Endothelial cell of umbilical vein (primary cell): ENCODE results near the gene AK4. TPM values are rescaled to one million over a fixed set of nuclear protein-coding genes. Genes with fewer than 3 reads are reported as not detected.

Experiments used
- BruUV-seq: library from RNA; stranded (reverse); fragments of 400-500 nt; replicated peaks from 2 replicates; lab custom pipeline; 2021; lab: Mats Ljungman, UMichigan
- CTCF ChIA-PET: fragments of 300-600, 350-600 bp; sonication (Branson Sonifier 250); formaldehyde crosslinking; loops from one replicate; lab custom pipeline; 2021; ENCODE audit warnings: antibody characterized with exemption, inconsistent platforms; lab: Charles Lee
- POLR2A ChIA-PET: fragments of 300-600, 350-600 bp; sonication (Branson Sonifier 250); formaldehyde crosslinking; loops from one replicate; lab custom pipeline; 2021; ENCODE audit warnings: antibody characterized with exemption, inconsistent platforms; lab: Charles Lee
- DNase-seq: peaks from one replicate; pipeline ENCODE4 v3.0.0-alpha.2; 2011; ENCODE audit warnings: low read depth, low spot score
- FAIRE-seq: peaks from 2 replicates; lab custom pipeline; 2011; peaks lifted over from hg19 to GRCh38; lab: Jason Lieb, UNC
- H2AFZ ChIP-seq: 2 replicates; pipeline ENCODE4 v1.6.0; 2012; ENCODE audit warnings: low read depth, low read length, control low read depth, inconsistent platforms
- H3K27ac ChIP-seq: 2 replicates; pipeline ENCODE4 v1.5.1; 2011; ENCODE audit warnings: low read depth, mild to moderate bottlenecking, control low read depth, low read length, moderate library complexity; ENCODE audit not compliant: insufficient read depth
- H3K27me3 ChIP-seq, 2 experiments: 2 replicates each; pipeline versions ENCODE4 v1.6.0 to v1.6.1; 2011; ENCODE audit warnings: low read length in 2 of 2, mixed read lengths in 1 of 2; ENCODE audit not compliant: control insufficient read depth in 2 of 2, insufficient read depth in 2 of 2
- H3K36me3 ChIP-seq, 2 experiments: 2 replicates in 1 of 2; 3 replicates in 1 of 2; pipeline ENCODE4 v1.5.1; 2011; ENCODE audit warnings: low read length in 2 of 2, mild to moderate bottlenecking in 1 of 2, moderate library complexity in 1 of 2; ENCODE audit not compliant: control insufficient read depth in 2 of 2, insufficient read depth in 2 of 2; ENCODE audit errors: extremely low read depth in 1 of 2
- H3K4me1 ChIP-seq: 3 replicates; pipeline ENCODE4 v1.5.1; 2011; ENCODE audit warnings: mild to moderate bottlenecking, low read length; ENCODE audit not compliant: control insufficient read depth, insufficient read depth; ENCODE audit errors: extremely low read depth
- H3K4me2 ChIP-seq: 2 replicates; pipeline ENCODE4 v1.6.1; 2011; ENCODE audit warnings: low read length, control low read depth, mixed read lengths; ENCODE audit not compliant: insufficient read depth
- H3K4me3 ChIP-seq, 3 experiments: fragments of 200-600 bp in 1 of 3; sonication (generic), shearing (Covaris generic) in 1 of 3; replicated peaks in 1 of 3; 2 replicates each; pipeline ENCODE4 v1.5.1; 2011 to 2016; ENCODE audit warnings: control low read depth in 3 of 3, low read length in 3 of 3, mild to moderate bottlenecking in 2 of 3, inconsistent platforms in 1 of 3, low read depth in 1 of 3, moderate library complexity in 1 of 3; ENCODE audit not compliant: insufficient read depth in 1 of 3
- H3K79me2 ChIP-seq: 2 replicates; pipeline ENCODE4 v1.6.0; 2012; ENCODE audit warnings: low read length, inconsistent platforms; ENCODE audit not compliant: control insufficient read depth, insufficient read depth
- H3K9ac ChIP-seq: replicated peaks from 2 replicates; pipeline ENCODE3; 2011; ENCODE audit warnings: low read length, control low read depth; ENCODE audit not compliant: insufficient read depth; ENCODE audit errors: extremely low read depth
- H3K9me1 ChIP-seq: replicated peaks from 3 replicates; pipeline ENCODE4 v1.6.0; 2011; ENCODE audit warnings: mild to moderate bottlenecking, low read length; ENCODE audit not compliant: control insufficient read depth, insufficient read depth; ENCODE audit errors: extremely low read depth
- H3K9me3 ChIP-seq: replicated peaks from 2 replicates; pipeline ENCODE4 v1.5.1; 2012; ENCODE audit warnings: low read length, inconsistent platforms; ENCODE audit not compliant: control insufficient read depth, insufficient read depth
- H4K20me1 ChIP-seq: replicated peaks from 2 replicates; pipeline ENCODE3; 2011; ENCODE audit warnings: mild to moderate bottlenecking, low read length; ENCODE audit not compliant: control insufficient read depth, insufficient read depth; ENCODE audit errors: extremely low read depth
- EZH2 ChIP-seq: IDR thresholded peaks from 2 replicates; pipeline ENCODE4 v1.6.1; 2012; ENCODE audit warnings: borderline replicate concordance, low read depth, mild to moderate bottlenecking, moderate library complexity, low read length, inconsistent platforms; ENCODE audit not compliant: severe bottlenecking
- FOS ChIP-seq: IDR thresholded peaks from 2 replicates; pipeline ENCODE4 v1.6.1; 2011; ENCODE audit warnings: mild to moderate bottlenecking, low read length, moderate library complexity, borderline replicate concordance; ENCODE audit not compliant: insufficient read depth
- GATA2 ChIP-seq: IDR thresholded peaks from 2 replicates; pipeline ENCODE4 v1.7.0; 2011; ENCODE audit warnings: low read depth, mild to moderate bottlenecking, moderate library complexity, mixed read lengths, low read length; ENCODE audit not compliant: insufficient read length, insufficient read depth
- JUN ChIP-seq: IDR thresholded peaks from 2 replicates; pipeline ENCODE4 v1.6.1; 2011; ENCODE audit warnings: borderline replicate concordance, low read depth; ENCODE audit not compliant: insufficient read length, insufficient read depth
- MYC ChIP-seq: IDR thresholded peaks from one replicate; pipeline ENCODE4 v1.6.1; 2011; ENCODE audit warnings: mild to moderate bottlenecking, low read depth, low read length
- POLR2A ChIP-seq: IDR thresholded peaks from 2 replicates; pipeline ENCODE4 v1.6.1; 2012; ENCODE audit warnings: low read depth, mild to moderate bottlenecking, control low read depth, low read length
- POLR2AphosphoS5 ChIP-seq: IDR thresholded peaks from 2 replicates; pipeline ENCODE4 v1.6.1; 2012; ENCODE audit warnings: low read depth, mild to moderate bottlenecking, control low read depth, low read length, moderate library complexity; ENCODE audit not compliant: insufficient read depth
- dilution Hi-C: fragments of 300-500 bp; cut with MboI; formaldehyde crosslinking; loops from one replicate; pipeline ENCODE4 v1.15.0; 2019; ENCODE audit warnings: low sequenced_read_pairs; ENCODE audit not compliant: extremely low pct_ligation_motif_present
- intact Hi-C: fragments of 100-400 bp; cut with micrococcal nuclease; formaldehyde crosslinking; loops from one replicate; pipeline ENCODE4 v1.10.0; 2022
- polyA plus RNA-seq, 4 experiments: library from polyadenylated mRNA; depleted of rRNA in 3 of 4; stranded (reverse) in 3 of 4; unstranded in 1 of 4; fragments of >200 nt; gene quantifications; 2 replicates each; pipeline versions ENCODE4 v1.2.1 to v1.2.3, GENCODE V29; 2011 to 2012; ENCODE audit warnings: missing spikeins in 1 of 4
- total RNA-seq: library from RNA; stranded (reverse); gene quantifications from 2 replicates; pipeline ENCODE4 v1.2.3, GENCODE V29; 2021
- TF ChIP-seq, protein P1 (sequence below): IDR thresholded peaks from 2 replicates; pipeline ENCODE4 v1.6.1; 2011; ENCODE audit not compliant: insufficient read depth, insufficient read length
- TF ChIP-seq, protein P2 (sequence below), 2 donors: IDR thresholded peaks; 1 replicate in 1 of 2; 2 replicates in 1 of 2; pipeline ENCODE4 v1.5.1; 2011; ENCODE audit warnings: low read length in 2 of 2, mild to moderate bottlenecking in 2 of 2, moderate library complexity in 2 of 2, control low read depth in 1 of 2, inconsistent platforms in 1 of 2, low read depth in 1 of 2; ENCODE audit not compliant: insufficient read depth in 1 of 2; ENCODE audit errors: extremely low read depth in 1 of 2

AK4 gene
- total and polyA plus RNA-seq, 2 donors (not counting 3 experiments of a cell fraction or from before 2014, with no cell fraction given) = 2.2 to 5.6 TPM

DNA sequence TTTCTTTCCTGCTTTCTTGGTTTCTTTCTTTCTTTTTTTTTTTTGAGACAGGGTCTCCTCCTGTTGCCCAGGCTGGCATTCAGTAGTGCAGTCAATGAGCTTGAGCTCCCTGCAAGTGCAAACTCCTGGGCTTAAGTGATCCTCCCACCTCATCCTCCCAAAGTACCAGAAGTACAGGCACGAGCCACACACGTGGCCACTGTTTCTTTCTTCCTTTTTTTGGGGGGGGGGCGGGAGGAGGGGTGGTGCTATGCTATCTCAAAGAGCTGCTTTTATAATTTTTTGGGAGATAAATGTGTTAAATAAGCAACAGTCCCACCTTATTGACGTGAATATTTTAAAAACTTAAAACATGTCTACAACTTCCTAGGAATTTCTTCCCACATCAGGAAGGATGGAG lies 42.2 kb downstream of the AK4 start:
- H3K36me3 ChIP-seq = no peaks in the 10 kb centered on the region
- intact Hi-C loops = no loop called here
- H2AFZ ChIP-seq = no peak overlapping the region
- BruUV-seq = no TSS peak
- dilution Hi-C loops = no loop called here
- no peak overlapping the region for H3K4me2 ChIP-seq
- no peaks in the 10 kb centered on the region for H4K20me1 ChIP-seq
- H3K27me3 ChIP-seq = no peaks in the 10 kb centered on the region
- CTCF ChIA-PET = interaction anchor here (1.4 kb wide), 1 partner anchor 9 kb away, joined by 5 read pairs; no protein-coding TSS in a partner anchor
- H3K4me3 ChIP-seq = no peak overlapping the region
- H3K9me1 ChIP-seq = no peaks in the 10 kb centered on the region
- no peak overlapping the region for H3K9ac ChIP-seq
- no peak for TF ChIP-seq FOS
- no peak for TF ChIP-seq POLR2AphosphoS5
- TF ChIP-seq EZH2 = no peak
- TF ChIP-seq, protein P1, sequence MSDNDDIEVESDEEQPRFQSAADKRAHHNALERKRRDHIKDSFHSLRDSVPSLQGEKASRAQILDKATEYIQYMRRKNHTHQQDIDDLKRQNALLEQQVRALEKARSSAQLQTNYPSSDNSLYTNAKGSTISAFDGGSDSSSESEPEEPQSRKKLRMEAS = no peak
- TF ChIP-seq GATA2 = no peak
- TF ChIP-seq POLR2A = no peak
- no peak for TF ChIP-seq JUN
- TF ChIP-seq, protein P2, sequence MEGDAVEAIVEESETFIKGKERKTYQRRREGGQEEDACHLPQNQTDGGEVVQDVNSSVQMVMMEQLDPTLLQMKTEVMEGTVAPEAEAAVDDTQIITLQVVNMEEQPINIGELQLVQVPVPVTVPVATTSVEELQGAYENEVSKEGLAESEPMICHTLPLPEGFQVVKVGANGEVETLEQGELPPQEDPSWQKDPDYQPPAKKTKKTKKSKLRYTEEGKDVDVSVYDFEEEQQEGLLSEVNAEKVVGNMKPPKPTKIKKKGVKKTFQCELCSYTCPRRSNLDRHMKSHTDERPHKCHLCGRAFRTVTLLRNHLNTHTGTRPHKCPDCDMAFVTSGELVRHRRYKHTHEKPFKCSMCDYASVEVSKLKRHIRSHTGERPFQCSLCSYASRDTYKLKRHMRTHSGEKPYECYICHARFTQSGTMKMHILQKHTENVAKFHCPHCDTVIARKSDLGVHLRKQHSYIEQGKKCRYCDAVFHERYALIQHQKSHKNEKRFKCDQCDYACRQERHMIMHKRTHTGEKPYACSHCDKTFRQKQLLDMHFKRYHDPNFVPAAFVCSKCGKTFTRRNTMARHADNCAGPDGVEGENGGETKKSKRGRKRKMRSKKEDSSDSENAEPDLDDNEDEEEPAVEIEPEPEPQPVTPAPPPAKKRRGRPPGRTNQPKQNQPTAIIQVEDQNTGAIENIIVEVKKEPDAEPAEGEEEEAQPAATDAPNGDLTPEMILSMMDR (IDR thresholded peaks at IDR 0.05; ENCODE audit: extremely low read depth in 1 of 2, insufficient read depth in 1 of 2, low read depth in 1 of 2, low read length in 2 of 2) = no peak
- TF ChIP-seq MYC = no peak
- POLR2A ChIA-PET = no interaction called here
- no peak for FAIRE-seq
- no peaks in the 10 kb centered on the region for H3K4me1 ChIP-seq
- no peaks in the 10 kb centered on the region for H3K79me2 ChIP-seq
- no peak for DNase-seq
- no peak overlapping the region for H3K27ac ChIP-seq
- no peaks in the 10 kb centered on the region for H3K9me3 ChIP-seq
